ENCODE measurements around the gene RHBDF1.
"Not testable (repeated sequence)": the region's sequence is repeated elsewhere in the genome, so short reads cannot be mapped to it uniquely, and the experiment has no call there.

The RHBDF1 gene

DNA sequence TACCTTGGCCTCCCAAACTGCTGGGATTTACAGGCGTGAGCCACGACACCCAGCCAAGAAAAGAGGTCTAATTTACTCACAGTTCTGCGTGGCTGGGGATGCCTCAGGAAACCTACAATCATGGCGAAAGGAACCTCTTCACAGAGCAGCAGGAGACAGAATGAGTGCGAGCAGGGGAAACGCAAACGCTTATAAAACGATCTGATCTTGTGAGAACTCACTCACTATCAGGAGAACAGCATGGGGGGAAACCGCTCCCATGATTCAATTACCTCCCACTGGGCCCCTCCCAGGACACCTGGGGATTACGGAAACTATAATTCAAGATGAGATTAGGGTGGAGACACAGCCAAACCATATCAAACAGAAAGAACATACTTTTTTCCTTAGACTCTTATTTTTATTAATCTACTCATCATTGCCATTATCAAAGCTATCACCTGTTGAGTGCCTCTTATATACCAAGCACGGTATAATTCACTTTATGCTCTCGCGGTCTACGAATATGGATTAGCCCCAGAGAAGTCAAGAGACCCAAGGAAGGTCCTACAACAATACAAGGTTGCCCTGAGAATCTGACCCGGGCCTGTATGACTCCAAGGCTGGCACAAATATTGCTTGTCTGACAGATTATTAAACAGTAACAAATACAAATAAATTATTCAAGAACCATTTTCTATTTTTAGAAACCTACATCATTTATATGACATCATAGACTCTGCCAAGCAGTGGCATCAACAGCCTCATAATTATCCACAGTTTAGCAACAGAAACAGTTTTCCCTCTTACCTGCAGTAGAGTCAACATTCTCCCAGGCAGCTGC, 21.5 kb downstream of the RHBDF1 start:
- no peaks in the 10 kb centered on the region for H3K27me3 ChIP-seq (ENCODE audit: insufficient read depth, poor library complexity, severe bottlenecking)
- TF ChIP-seq SPI1 (IDR thresholded peaks at IDR 0.05; ENCODE audit: borderline replicate concordance, low read depth) = no peak
- TF ChIP-seq POLR2AphosphoS5 (IDR thresholded peaks at IDR 0.05; ENCODE audit: low read depth) = no peak
- TF ChIP-seq, protein P1, sequence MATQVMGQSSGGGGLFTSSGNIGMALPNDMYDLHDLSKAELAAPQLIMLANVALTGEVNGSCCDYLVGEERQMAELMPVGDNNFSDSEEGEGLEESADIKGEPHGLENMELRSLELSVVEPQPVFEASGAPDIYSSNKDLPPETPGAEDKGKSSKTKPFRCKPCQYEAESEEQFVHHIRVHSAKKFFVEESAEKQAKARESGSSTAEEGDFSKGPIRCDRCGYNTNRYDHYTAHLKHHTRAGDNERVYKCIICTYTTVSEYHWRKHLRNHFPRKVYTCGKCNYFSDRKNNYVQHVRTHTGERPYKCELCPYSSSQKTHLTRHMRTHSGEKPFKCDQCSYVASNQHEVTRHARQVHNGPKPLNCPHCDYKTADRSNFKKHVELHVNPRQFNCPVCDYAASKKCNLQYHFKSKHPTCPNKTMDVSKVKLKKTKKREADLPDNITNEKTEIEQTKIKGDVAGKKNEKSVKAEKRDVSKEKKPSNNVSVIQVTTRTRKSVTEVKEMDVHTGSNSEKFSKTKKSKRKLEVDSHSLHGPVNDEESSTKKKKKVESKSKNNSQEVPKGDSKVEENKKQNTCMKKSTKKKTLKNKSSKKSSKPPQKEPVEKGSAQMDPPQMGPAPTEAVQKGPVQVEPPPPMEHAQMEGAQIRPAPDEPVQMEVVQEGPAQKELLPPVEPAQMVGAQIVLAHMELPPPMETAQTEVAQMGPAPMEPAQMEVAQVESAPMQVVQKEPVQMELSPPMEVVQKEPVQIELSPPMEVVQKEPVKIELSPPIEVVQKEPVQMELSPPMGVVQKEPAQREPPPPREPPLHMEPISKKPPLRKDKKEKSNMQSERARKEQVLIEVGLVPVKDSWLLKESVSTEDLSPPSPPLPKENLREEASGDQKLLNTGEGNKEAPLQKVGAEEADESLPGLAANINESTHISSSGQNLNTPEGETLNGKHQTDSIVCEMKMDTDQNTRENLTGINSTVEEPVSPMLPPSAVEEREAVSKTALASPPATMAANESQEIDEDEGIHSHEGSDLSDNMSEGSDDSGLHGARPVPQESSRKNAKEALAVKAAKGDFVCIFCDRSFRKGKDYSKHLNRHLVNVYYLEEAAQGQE (IDR thresholded peaks at IDR 0.05; ENCODE audit: insufficient replicate concordance, low read depth) = no peak
- TF ChIP-seq, protein P2, sequence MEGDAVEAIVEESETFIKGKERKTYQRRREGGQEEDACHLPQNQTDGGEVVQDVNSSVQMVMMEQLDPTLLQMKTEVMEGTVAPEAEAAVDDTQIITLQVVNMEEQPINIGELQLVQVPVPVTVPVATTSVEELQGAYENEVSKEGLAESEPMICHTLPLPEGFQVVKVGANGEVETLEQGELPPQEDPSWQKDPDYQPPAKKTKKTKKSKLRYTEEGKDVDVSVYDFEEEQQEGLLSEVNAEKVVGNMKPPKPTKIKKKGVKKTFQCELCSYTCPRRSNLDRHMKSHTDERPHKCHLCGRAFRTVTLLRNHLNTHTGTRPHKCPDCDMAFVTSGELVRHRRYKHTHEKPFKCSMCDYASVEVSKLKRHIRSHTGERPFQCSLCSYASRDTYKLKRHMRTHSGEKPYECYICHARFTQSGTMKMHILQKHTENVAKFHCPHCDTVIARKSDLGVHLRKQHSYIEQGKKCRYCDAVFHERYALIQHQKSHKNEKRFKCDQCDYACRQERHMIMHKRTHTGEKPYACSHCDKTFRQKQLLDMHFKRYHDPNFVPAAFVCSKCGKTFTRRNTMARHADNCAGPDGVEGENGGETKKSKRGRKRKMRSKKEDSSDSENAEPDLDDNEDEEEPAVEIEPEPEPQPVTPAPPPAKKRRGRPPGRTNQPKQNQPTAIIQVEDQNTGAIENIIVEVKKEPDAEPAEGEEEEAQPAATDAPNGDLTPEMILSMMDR (IDR thresholded peaks at IDR 0.05; ENCODE audit: insufficient read depth, low read length) = no peak
- no peak for TF ChIP-seq GABPA (IDR thresholded peaks at IDR 0.05; ENCODE audit: low read depth)
- no peak overlapping the region for H3K4me3 ChIP-seq (replicated peaks; ENCODE audit: insufficient read depth, low read length)
- DNase-seq (ENCODE audit: low read depth in 1 of 2, low spot score in 1 of 2) = no peak
- H3K27ac ChIP-seq (replicated peaks) = no peak overlapping the region

DNA sequence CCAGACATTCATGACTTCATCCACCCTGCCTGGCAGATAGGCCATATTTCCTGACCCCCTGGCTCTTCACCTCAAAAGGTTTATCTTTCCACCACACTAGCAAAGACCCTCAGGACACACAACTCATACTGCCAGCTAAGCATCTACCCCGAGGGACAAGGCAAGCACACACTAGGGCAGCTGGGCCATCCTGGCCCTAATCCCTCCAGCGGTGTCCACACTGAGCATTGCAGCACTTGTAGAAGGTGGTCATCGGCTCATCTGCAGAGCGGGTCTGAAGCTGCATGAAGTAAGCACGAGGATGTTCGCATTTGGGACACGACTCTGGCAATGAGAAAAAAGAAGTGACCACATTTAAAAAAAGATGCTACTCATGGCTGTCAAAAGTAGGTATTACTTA, 25.2 kb downstream of the RHBDF1 start:
- TF ChIP-seq, protein P2 (IDR thresholded peaks at IDR 0.05; ENCODE audit: insufficient read depth, low read length) = no peak
- TF ChIP-seq GABPA (IDR thresholded peaks at IDR 0.05; ENCODE audit: low read depth) (no peak), POLR2AphosphoS5 (IDR thresholded peaks at IDR 0.05; ENCODE audit: low read depth) (no peak), SPI1 (IDR thresholded peaks at IDR 0.05; ENCODE audit: borderline replicate concordance, low read depth) (no peak)
- TF ChIP-seq, protein P1 (IDR thresholded peaks at IDR 0.05; ENCODE audit: insufficient replicate concordance, low read depth) = no peak
- Histone ChIP-seq H3K27me3 (ENCODE audit: insufficient read depth, poor library complexity, severe bottlenecking) (no peaks in the 10 kb centered on the region), H3K27ac (replicated peaks) (no peak overlapping the region), H3K4me3 (replicated peaks; ENCODE audit: insufficient read depth, low read length) (no peak overlapping the region)
- no peak for DNase-seq (ENCODE audit: low read depth in 1 of 2, low spot score in 1 of 2)

DNA sequence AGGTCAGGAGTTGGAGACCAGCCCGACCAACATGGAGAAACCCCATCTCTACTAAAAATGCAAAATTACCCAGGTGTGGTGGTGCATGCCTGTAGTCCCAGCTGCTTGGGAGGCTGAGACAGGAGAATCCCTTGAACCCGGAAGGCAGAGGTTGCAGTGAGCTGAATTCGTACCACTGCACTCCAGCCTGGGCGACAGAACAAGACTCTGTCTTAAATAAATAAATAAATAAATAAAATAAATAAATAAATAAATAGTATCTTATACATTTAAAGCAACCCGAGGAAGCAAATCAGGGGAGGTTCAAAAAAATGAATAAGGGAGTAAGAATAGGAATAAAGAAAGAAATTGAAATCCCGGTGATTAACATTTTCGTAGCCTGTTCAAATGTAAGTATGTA, 25.9 kb downstream of the RHBDF1 start:
- not testable (repeated sequence) for H3K27me3 ChIP-seq (ENCODE audit: insufficient read depth, poor library complexity, severe bottlenecking); H3K4me3 ChIP-seq (replicated peaks; ENCODE audit: insufficient read depth, low read length); H3K27ac ChIP-seq (replicated peaks); DNase-seq (ENCODE audit: low read depth in 1 of 2, low spot score in 1 of 2)

DNA sequence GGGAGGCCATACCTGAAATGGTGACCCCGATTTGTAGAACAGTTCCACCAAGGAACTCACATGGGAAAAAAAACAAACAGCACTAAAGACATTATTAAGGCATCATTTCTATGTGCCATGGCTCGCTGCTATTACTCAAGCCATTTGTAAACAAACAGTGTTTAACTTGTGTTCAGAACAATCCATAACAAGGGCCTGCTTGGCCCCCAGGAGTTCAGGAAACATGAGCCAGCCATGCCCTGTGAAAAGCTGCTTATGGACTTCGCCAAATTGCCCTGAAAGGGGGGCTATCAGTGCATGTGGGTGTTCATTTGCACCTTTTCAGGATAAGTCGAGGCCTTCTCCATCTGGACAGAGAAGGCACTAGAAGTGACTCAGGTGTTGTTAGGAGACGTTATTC, 27.0 kb downstream of the RHBDF1 start:
- DNase-seq (ENCODE audit: low read depth in 1 of 2, low spot score in 1 of 2) = no peak
- no peak overlapping the region for H3K4me3 ChIP-seq (replicated peaks; ENCODE audit: insufficient read depth, low read length)
- TF ChIP-seq GABPA (IDR thresholded peaks at IDR 0.05; ENCODE audit: low read depth) (no peak), POLR2AphosphoS5 (IDR thresholded peaks at IDR 0.05; ENCODE audit: low read depth) (no peak), SPI1 (IDR thresholded peaks at IDR 0.05; ENCODE audit: borderline replicate concordance, low read depth) (no peak)
- TF ChIP-seq, protein P1 (IDR thresholded peaks at IDR 0.05; ENCODE audit: insufficient replicate concordance, low read depth) = no peak
- TF ChIP-seq, protein P2 (IDR thresholded peaks at IDR 0.05; ENCODE audit: insufficient read depth, low read length) = no peak
- H3K27ac ChIP-seq (replicated peaks) = no peak overlapping the region
- H3K27me3 ChIP-seq (ENCODE audit: insufficient read depth, poor library complexity, severe bottlenecking) = no peaks in the 10 kb centered on the region
